Astrocyte (in vitro differentiated cells and primary cell): ENCODE data around the gene TSR3. TPM values are rescaled to one million over a fixed set of nuclear protein-coding genes. Genes with fewer than 3 reads are reported as not detected.

Source experiments
- DNase-seq: peaks from one replicate; pipeline ENCODE4 v3.0.0-alpha.2; 2010; ENCODE audit warnings: low read depth
- FAIRE-seq: peaks from 2 replicates; lab custom pipeline; 2011; peaks lifted over from hg19 to GRCh38; lab: Jason Lieb, UNC
- H2AFZ ChIP-seq: 2 replicates; pipeline ENCODE4 v1.6.0; 2012; ENCODE audit warnings: low read depth, low read length, inconsistent platforms
- H3K27ac ChIP-seq: 2 replicates; pipeline ENCODE4 v1.5.1; 2011; ENCODE audit warnings: low read depth, low read length, inconsistent platforms
- H3K27me3 ChIP-seq: 2 replicates; pipeline ENCODE4 v1.6.0; 2011; ENCODE audit warnings: low read length, inconsistent platforms; ENCODE audit not compliant: insufficient read depth
- H3K36me3 ChIP-seq: 2 replicates; pipeline ENCODE4 v1.5.1; 2011; ENCODE audit warnings: low read length, inconsistent platforms; ENCODE audit not compliant: insufficient read depth
- H3K4me1 ChIP-seq: 2 replicates; pipeline ENCODE4 v1.5.1; 2011; ENCODE audit warnings: low read length, inconsistent platforms; ENCODE audit not compliant: insufficient read depth
- H3K4me2 ChIP-seq: 2 replicates; pipeline ENCODE4 v1.6.0; 2012; ENCODE audit warnings: low read length, inconsistent platforms
- H3K4me3 ChIP-seq: 2 replicates; pipeline ENCODE4 v1.5.1; 2011; ENCODE audit warnings: low read depth, mild to moderate bottlenecking, low read length, inconsistent platforms; ENCODE audit not compliant: insufficient read depth
- H3K79me2 ChIP-seq: 2 replicates; pipeline ENCODE4 v1.6.0; 2012; ENCODE audit warnings: mild to moderate bottlenecking, low read length, inconsistent platforms; ENCODE audit not compliant: insufficient read depth
- H3K9ac ChIP-seq: 2 replicates; pipeline ENCODE4 v1.6.0; 2012; ENCODE audit warnings: mild to moderate bottlenecking, low read length, inconsistent platforms
- H3K9me3 ChIP-seq: 2 replicates; pipeline ENCODE4 v1.5.1; 2012; ENCODE audit warnings: low read depth, mild to moderate bottlenecking, low read length, inconsistent platforms; ENCODE audit not compliant: insufficient read depth
- H4K20me1 ChIP-seq: 2 replicates; pipeline ENCODE4 v1.6.0; 2012; ENCODE audit warnings: low read length, inconsistent platforms; ENCODE audit not compliant: insufficient read depth
- H3K27ac Mint-ChIP-seq: one replicate; pipeline ENCODE4 v1.8.0; 2021; ENCODE audit warnings: mild to moderate bottlenecking, mixed read lengths; ENCODE audit not compliant: unreplicated experiment
- H3K27me3 Mint-ChIP-seq: one replicate; pipeline ENCODE4 v1.8.0; 2021; ENCODE audit warnings: low read depth, mixed read lengths; ENCODE audit not compliant: unreplicated experiment
- H3K36me3 Mint-ChIP-seq: one replicate; pipeline ENCODE4 v1.8.0; 2021; ENCODE audit warnings: low read depth, mixed read lengths; ENCODE audit not compliant: unreplicated experiment
- H3K4me1 Mint-ChIP-seq: one replicate; pipeline ENCODE4 v1.8.0; 2021; ENCODE audit warnings: low read depth, mixed read lengths; ENCODE audit not compliant: unreplicated experiment
- H3K4me3 Mint-ChIP-seq: one replicate; pipeline ENCODE4 v1.8.0; 2021; ENCODE audit warnings: mild to moderate bottlenecking, moderate library complexity, mixed read lengths; ENCODE audit not compliant: unreplicated experiment
- H3K9me3 Mint-ChIP-seq: one replicate; pipeline ENCODE4 v1.8.0; 2021; ENCODE audit warnings: mild to moderate bottlenecking, mixed read lengths; ENCODE audit not compliant: unreplicated experiment
- EZH2 ChIP-seq: IDR thresholded peaks from 2 replicates; pipeline ENCODE4 v1.6.1; 2012; ENCODE audit warnings: mild to moderate bottlenecking, low read length, inconsistent platforms; ENCODE audit not compliant: insufficient read depth
- total RNA-seq: library from RNA; stranded (reverse); gene quantifications from 2 replicates; pipeline ENCODE4 v1.2.1, GENCODE V29; 2021
- TF ChIP-seq, protein P1 (sequence below): IDR thresholded peaks from 2 replicates; pipeline ENCODE4 v1.5.1; 2011; ENCODE audit warnings: low read depth, mild to moderate bottlenecking, inconsistent platforms, low read length, moderate library complexity; ENCODE audit not compliant: insufficient read depth

The TSR3 gene
- total RNA-seq, 1 donor from 2014 or later = 63.3 TPM

DNA sequence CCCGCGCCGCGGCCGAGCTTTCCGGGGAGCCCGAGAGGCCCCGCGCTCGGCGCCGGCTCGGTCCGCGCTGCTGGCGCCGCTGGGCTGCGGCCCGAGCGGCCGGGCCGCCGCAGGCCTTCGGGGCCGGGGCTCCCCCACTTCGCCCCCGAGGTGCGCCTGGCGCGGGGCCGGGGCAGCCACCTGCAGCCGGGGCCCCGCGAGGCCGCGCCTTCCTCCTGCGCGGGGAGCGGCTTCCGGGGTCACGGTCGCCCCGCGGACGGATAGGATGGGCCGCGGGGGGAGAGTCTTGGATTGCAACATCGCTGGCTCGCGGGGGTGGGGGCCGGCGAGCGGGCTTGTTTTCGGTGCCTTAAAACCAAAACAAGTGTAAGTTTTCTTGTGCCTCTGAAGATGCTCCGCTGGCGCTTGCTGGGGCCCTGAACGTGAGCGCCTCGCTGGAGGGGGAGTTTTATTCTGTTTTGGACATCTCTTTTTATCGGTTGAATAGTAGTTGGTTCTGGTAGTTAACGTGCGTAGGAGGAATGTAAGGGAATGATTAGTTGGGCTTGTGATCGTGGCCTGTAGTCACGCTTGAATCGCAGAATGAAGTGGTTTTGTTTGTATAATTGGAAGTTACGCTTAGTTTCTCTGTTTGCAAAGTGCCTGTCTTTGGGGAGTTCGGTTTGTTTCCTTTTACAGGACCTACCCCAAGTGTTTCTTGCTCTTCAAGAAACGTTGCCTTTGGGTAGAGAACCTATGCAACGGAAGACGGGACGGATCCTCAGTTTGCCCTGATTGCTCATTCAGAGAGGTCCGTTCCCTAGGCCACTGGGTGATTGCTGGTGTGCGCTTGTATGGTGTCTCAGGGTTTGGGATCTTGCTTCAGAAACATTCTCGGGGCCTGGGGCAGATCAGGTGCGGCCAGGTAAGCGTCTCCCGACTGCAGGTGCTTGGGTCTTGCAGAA is 41.5 kb downstream of the TSR3 start:
- Histone ChIP-seq H3K4me3 (peak overlapping the region; percentile 86), H3K4me2 (peak overlapping the region; percentile 100), H4K20me1 (peaks cover 51% of the 10 kb centered on the region), H3K36me3 (no peaks in the 10 kb centered on the region), H2AFZ (no peak overlapping the region), H3K27ac (peak overlapping the region; percentile 56), H3K79me2 (peaks cover 54% of the 10 kb centered on the region), H3K4me1 (peaks cover 24% of the 10 kb centered on the region), H3K9me3 (no peaks in the 10 kb centered on the region), H3K27me3 (no peaks in the 10 kb centered on the region), H3K9ac (peak overlapping the region; percentile 99)
- peaks cover 6% of the 10 kb centered on the region for H3K4me1 Mint-ChIP-seq
- FAIRE-seq = peak; percentile 68
- peak; percentile 55 for DNase-seq
- TF ChIP-seq EZH2 = no peak
- TF ChIP-seq, protein P1, sequence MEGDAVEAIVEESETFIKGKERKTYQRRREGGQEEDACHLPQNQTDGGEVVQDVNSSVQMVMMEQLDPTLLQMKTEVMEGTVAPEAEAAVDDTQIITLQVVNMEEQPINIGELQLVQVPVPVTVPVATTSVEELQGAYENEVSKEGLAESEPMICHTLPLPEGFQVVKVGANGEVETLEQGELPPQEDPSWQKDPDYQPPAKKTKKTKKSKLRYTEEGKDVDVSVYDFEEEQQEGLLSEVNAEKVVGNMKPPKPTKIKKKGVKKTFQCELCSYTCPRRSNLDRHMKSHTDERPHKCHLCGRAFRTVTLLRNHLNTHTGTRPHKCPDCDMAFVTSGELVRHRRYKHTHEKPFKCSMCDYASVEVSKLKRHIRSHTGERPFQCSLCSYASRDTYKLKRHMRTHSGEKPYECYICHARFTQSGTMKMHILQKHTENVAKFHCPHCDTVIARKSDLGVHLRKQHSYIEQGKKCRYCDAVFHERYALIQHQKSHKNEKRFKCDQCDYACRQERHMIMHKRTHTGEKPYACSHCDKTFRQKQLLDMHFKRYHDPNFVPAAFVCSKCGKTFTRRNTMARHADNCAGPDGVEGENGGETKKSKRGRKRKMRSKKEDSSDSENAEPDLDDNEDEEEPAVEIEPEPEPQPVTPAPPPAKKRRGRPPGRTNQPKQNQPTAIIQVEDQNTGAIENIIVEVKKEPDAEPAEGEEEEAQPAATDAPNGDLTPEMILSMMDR = no peak
- H3K4me3 Mint-ChIP-seq = peak overlapping the region; percentile 92
- no peaks in the 10 kb centered on the region for H3K27me3 Mint-ChIP-seq
- peak overlapping the region; percentile 73 for H3K27ac Mint-ChIP-seq
- no peaks in the 10 kb centered on the region for H3K36me3 Mint-ChIP-seq
- H3K9me3 Mint-ChIP-seq = no peaks in the 10 kb centered on the region

DNA sequence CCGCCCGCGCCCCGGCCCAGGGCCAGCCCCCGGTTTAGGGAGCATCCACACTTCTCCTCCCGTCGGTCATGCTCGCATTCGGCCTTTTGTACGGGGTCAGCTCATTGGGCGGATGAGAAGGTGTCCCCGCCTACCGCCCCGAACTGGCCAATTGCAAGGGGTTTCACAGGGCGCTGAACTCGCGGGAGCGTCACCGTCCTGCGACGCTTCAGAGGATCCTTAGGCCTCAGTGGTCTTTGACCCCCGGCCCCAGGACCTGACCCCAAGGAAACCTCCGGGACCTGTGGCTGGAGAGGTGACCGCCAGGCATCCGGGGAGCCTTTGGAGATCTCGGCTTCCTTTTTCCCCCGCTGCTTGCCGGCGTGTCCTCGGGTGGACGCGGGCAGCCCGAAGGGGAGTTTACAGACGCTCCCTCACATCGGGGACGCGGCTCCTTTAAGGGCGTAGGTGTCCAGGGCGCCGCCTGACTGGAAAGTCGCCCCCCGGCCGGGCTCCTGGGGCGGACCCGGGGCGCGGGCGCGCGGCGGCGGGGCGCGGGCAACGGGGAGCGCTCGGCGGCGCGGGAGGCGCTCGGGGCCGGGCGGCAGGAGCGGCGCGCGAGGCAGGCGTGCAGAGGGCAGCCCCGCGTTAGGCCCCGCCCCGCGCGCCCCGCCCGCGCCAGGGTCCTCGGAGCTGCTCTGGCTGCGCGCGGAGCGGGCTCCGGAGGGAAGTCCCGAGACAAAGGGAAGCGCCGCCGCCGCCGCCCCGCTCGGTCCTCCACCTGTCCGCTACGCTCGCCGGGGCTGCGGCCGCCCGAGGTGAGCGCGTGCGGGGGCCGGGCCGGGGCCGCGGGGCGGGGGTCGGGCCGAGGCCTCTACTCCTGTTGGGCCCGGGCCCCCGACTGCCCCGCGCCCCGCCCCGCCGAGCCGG is 42.4 kb downstream of the TSR3 start, which contains the start of gene UBE2I:
UBE2I (plus strand) TSS at position 660 of the 909 bp plus-strand sequence. CDS start 4,395 bp downstream, outside the sequence.
- Histone ChIP-seq H3K27me3 (no peaks in the 10 kb centered on the region), H3K4me3 (peak within 1 kb of the TSS; percentile 86), H3K9me3 (no peaks in the 10 kb centered on the region), H3K27ac (peak within 1 kb of the TSS; percentile 100), H3K9ac (peak within 1 kb of the TSS; percentile 99), H3K36me3 (no peaks in the 10 kb centered on the region), H3K4me1 (peaks cover 24% of the 10 kb centered on the region), H4K20me1 (peaks cover 43% of the 10 kb centered on the region), H3K79me2 (peaks cover 45% of the 10 kb centered on the region), H2AFZ (peak within 1 kb of the TSS; percentile 98), H3K4me2 (peak within 1 kb of the TSS; percentile 100)
- H3K4me3 Mint-ChIP-seq = peak within 1 kb of the TSS; percentile 92
- DNase-seq (peak; percentile 98), FAIRE-seq (peak; percentile 13)
- no peak for TF ChIP-seq EZH2
- TF ChIP-seq, protein P1 = no peak
- no peaks in the 10 kb centered on the region for H3K9me3 Mint-ChIP-seq
- peaks cover 6% of the 10 kb centered on the region for H3K4me1 Mint-ChIP-seq
- H3K27ac Mint-ChIP-seq = peak within 1 kb of the TSS; percentile 99
- no peaks in the 10 kb centered on the region for H3K36me3 Mint-ChIP-seq
- no peaks in the 10 kb centered on the region for H3K27me3 Mint-ChIP-seq
